ENCODE results near the gene AKAP7.

DNA sequence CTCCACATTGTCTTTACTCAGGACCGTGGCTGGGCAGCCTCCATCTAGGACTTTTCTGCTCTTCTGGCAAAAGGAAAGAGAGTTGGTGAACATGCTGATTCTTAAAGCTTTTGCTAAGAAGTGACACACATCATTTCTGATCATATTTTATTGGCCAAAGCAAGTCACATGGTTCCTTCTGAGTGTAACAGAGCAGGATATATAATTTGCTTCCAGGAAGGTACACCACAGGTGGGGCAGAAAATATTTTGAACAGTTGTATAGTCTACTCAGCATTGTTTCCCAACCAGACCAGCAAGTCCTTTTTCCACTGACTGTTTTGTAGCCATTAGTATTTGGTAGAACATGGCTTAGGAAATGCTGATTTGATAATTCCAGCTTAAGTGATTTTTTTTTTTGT is 73.5 kb downstream of the AKAP7 start:
- TF ChIP-seq, protein P1, sequence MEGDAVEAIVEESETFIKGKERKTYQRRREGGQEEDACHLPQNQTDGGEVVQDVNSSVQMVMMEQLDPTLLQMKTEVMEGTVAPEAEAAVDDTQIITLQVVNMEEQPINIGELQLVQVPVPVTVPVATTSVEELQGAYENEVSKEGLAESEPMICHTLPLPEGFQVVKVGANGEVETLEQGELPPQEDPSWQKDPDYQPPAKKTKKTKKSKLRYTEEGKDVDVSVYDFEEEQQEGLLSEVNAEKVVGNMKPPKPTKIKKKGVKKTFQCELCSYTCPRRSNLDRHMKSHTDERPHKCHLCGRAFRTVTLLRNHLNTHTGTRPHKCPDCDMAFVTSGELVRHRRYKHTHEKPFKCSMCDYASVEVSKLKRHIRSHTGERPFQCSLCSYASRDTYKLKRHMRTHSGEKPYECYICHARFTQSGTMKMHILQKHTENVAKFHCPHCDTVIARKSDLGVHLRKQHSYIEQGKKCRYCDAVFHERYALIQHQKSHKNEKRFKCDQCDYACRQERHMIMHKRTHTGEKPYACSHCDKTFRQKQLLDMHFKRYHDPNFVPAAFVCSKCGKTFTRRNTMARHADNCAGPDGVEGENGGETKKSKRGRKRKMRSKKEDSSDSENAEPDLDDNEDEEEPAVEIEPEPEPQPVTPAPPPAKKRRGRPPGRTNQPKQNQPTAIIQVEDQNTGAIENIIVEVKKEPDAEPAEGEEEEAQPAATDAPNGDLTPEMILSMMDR (IDR thresholded peaks at IDR 0.05; ENCODE audit: extremely low read depth in 1 of 2, insufficient read depth in 1 of 2, low read depth in 1 of 2, low read length in 2 of 2) = no peak
- TF ChIP-seq POLR2A (IDR thresholded peaks at IDR 0.05; ENCODE audit: low read depth, low read length) = no peak
- TF ChIP-seq POLR2AphosphoS5 (IDR thresholded peaks at IDR 0.05; ENCODE audit: insufficient read depth, low read depth, low read length) = no peak
